ENCODE measurements around the gene CPA4. TPM values are rescaled to one million over a fixed set of nuclear protein-coding genes. Genes with fewer than 3 reads are reported as not detected.

The CPA4 gene
- total RNA-seq, 2 experiments from 2014 or later: not detected

Other genes with a start within 250 kb of the CPA4 start
- gene ZC3HC1, start 241.8 kb upstream of the CPA4 start, total RNA-seq: 10 to 100 TPM; 17.8 to 20.0 TPM
- gene KLHDC10, start 222.6 kb upstream of the CPA4 start, total RNA-seq: 10 to 100 TPM; 14.2 to 14.6 TPM
- 10 to 100 TPM; 39.5 to 44.5 TPM for gene TMEM209, start 87.8 kb upstream of the CPA4 start, total RNA-seq
- not detected for gene SSMEM1, start 85.3 kb upstream of the CPA4 start, total RNA-seq
- not detected for gene CPA2, start 26.3 kb upstream of the CPA4 start, total RNA-seq
- gene CPA5, start 51.7 kb downstream of the CPA4 start, total RNA-seq: 1 to 10 TPM; 3.4 to 4.0 TPM
- not detected for gene CPA1, start 87.3 kb downstream of the CPA4 start, total RNA-seq
- 10 to 100 TPM; 22.0 to 23.3 TPM for gene CEP41, start 147.9 kb downstream of the CPA4 start, total RNA-seq
- gene MEST, start 198.9 kb downstream of the CPA4 start, total RNA-seq: 1 to 10 TPM; 2.5 to 3.2 TPM